ENCODE data around the gene NUP107.

DNA sequence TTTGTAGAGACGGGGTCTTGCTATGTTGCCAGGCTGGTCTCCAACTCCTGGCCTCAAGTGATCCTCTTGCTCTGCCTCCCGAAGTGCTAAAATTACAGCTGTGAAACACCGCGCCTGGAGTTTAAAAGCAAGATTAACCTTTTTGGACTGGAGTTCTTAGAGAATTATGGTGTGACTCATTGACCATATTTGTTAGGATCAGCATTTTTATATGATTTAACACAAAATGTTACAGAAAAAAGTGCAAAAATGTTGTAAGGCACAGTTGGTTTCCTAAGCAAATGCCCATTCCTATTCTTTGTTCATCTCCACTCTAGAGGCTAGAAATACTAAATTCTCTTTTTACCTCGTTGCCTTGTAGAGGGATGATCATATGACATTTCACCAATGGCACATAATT is 86.8 kb downstream of the NUP107 start:
- TF ChIP-seq, protein P1, sequence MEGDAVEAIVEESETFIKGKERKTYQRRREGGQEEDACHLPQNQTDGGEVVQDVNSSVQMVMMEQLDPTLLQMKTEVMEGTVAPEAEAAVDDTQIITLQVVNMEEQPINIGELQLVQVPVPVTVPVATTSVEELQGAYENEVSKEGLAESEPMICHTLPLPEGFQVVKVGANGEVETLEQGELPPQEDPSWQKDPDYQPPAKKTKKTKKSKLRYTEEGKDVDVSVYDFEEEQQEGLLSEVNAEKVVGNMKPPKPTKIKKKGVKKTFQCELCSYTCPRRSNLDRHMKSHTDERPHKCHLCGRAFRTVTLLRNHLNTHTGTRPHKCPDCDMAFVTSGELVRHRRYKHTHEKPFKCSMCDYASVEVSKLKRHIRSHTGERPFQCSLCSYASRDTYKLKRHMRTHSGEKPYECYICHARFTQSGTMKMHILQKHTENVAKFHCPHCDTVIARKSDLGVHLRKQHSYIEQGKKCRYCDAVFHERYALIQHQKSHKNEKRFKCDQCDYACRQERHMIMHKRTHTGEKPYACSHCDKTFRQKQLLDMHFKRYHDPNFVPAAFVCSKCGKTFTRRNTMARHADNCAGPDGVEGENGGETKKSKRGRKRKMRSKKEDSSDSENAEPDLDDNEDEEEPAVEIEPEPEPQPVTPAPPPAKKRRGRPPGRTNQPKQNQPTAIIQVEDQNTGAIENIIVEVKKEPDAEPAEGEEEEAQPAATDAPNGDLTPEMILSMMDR (IDR thresholded peaks at IDR 0.05; ENCODE audit: low read depth, low read length, poor library complexity, severe bottlenecking), result no peak
- no peak for TF ChIP-seq EZH2phosphoT487 (IDR thresholded peaks at IDR 0.05; ENCODE audit: borderline replicate concordance, low read length)

All from DOHH2 (cell line).